Measurements from ENCODE around the gene KCNJ9. TPM values are rescaled to one million over a fixed set of nuclear protein-coding genes. Genes with fewer than 3 reads are reported as not detected.
A peak's percentile ranks its signal among the peaks of the same experiment; 100 is the strongest.

KCNJ9 gene
- total RNA-seq, 1 experiment from 2014 or later, result 0.05 TPM

DNA sequence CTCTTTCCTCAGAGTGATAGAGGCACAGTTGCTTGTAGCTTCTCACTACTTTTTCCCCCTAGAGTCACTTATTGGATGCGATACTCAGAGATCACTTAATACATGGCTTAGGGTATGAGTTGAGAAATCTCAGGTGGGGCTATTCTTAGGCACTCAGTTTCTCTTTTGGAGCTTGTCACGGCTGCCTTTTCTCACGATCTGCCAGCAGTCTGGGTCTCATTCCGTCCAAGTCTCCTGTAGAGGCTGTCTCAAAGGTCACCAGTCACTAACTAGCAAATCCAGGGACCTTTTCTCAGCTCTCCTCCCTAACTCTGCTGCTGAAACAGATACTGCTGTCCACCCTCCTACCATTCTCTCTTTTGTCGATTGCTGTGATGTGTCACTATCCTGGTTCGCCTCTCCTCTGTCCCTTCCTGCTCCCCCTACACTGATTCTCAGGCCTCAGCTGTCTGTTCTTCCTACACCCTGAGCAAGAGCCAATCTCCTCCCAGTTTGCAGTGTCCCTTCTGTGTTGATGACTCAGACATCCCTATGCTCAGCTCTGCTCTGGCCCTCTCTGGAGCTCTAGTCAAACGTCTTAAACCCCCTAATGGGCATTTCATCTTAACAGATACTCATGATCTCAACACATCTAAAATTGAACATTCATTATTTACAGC lies 46.7 kb downstream of the KCNJ9 start:
- ChIA-PET CTCF (interaction anchor here (1.0 to 1.4 kb wide), 2 partner anchors 19 to 27 kb away, joined by 3 to 4 read pairs; no protein-coding TSS in a partner anchor), POLR2A (interaction anchor here (1.2 kb wide), 1 partner anchor 20 kb away, joined by 3 read pairs; no protein-coding TSS in a partner anchor), RAD21 (ENCODE audit: low non-redundant PET in 1 of 2, low total read pairs in 2 of 2, uncharacterized antibody in 2 of 2, unreplicated experiment in 2 of 2) (no interaction called here)
- H3K4me3 ChIP-seq (replicated peaks in 1 of 2; ENCODE audit: low read depth in 1 of 2, low read length in 2 of 2), result no peak overlapping the region
- intact Hi-C loops (cut with micrococcal nuclease), result no loop called here
- H3K79me2 ChIP-seq (ENCODE audit: insufficient read depth, low read length), result no peaks in the 10 kb centered on the region
- H3K9me2 ChIP-seq (ENCODE audit: insufficient read depth), result 0 out of 2 replicates have a peak, but pooled peaks cover 2% of the 10 kb centered on the region
- H2AFZ ChIP-seq (ENCODE audit: low read depth, low read length, poor library complexity, severe bottlenecking), result no peak overlapping the region
- H3K27me3 ChIP-seq (ENCODE audit: insufficient read depth, low read length), result no peaks in the 10 kb centered on the region
- no peaks in the 10 kb centered on the region for H4K20me1 ChIP-seq (ENCODE audit: insufficient read depth)
- DNase-seq (ENCODE audit: low read depth, low spot score) (no peak), ATAC-seq (peak; percentile 32; the same call in 1 of the 2 replicates)
- H3K9ac ChIP-seq (ENCODE audit: low read length), result no peak overlapping the region
- peaks cover 15 to 31% of the 10 kb centered on the region in 2 experiments for H3K4me1 ChIP-seq (ENCODE audit: control insufficient read depth in 1 of 2, insufficient read depth in 2 of 2, low read length in 2 of 2)
- 0 out of 2 replicates have a peak overlapping the region, but pooled peaks have one; percentile 14 for H3K4me2 ChIP-seq (ENCODE audit: low read length)
- no peaks in the 10 kb centered on the region for H3K9me3 ChIP-seq (ENCODE audit: control insufficient read depth in 1 of 2, insufficient read depth in 1 of 2, low read depth in 1 of 2, low read length in 2 of 2)
- H3K36me3 ChIP-seq (ENCODE audit: control insufficient read depth in 1 of 2, insufficient read depth in 2 of 2, low read length in 2 of 2), result no peaks in the 10 kb centered on the region
- H3K27ac ChIP-seq (ENCODE audit: low read depth, low read length), result no peak overlapping the region
- TF ChIP-seq, protein P1, sequence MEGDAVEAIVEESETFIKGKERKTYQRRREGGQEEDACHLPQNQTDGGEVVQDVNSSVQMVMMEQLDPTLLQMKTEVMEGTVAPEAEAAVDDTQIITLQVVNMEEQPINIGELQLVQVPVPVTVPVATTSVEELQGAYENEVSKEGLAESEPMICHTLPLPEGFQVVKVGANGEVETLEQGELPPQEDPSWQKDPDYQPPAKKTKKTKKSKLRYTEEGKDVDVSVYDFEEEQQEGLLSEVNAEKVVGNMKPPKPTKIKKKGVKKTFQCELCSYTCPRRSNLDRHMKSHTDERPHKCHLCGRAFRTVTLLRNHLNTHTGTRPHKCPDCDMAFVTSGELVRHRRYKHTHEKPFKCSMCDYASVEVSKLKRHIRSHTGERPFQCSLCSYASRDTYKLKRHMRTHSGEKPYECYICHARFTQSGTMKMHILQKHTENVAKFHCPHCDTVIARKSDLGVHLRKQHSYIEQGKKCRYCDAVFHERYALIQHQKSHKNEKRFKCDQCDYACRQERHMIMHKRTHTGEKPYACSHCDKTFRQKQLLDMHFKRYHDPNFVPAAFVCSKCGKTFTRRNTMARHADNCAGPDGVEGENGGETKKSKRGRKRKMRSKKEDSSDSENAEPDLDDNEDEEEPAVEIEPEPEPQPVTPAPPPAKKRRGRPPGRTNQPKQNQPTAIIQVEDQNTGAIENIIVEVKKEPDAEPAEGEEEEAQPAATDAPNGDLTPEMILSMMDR (IDR thresholded peaks at IDR 0.05 in 2 of 3, conservative IDR thresholded peaks at IDR 0.05 in 1 of 3; ENCODE audit: borderline replicate concordance in 1 of 3, insufficient read depth in 1 of 3, low read depth in 2 of 3, low read length in 2 of 3), result no peak
- no peak for TF ChIP-seq JUND (IDR thresholded peaks at IDR 0.05)
- TF ChIP-seq CEBPB (IDR thresholded peaks at IDR 0.05; ENCODE audit: low read depth), result no peak
- no peak for TF ChIP-seq EZH2 (IDR thresholded peaks at IDR 0.05)
- no peak for TF ChIP-seq FOSL1 (IDR thresholded peaks at IDR 0.05; ENCODE audit: low read depth)
- no peak for TF ChIP-seq SP1 (IDR thresholded peaks at IDR 0.05; ENCODE audit: low read depth)
- no peak for TF ChIP-seq ZNF274 (IDR thresholded peaks at IDR 0.05; ENCODE audit: low read depth, low read length)
- TF ChIP-seq, protein P2, sequence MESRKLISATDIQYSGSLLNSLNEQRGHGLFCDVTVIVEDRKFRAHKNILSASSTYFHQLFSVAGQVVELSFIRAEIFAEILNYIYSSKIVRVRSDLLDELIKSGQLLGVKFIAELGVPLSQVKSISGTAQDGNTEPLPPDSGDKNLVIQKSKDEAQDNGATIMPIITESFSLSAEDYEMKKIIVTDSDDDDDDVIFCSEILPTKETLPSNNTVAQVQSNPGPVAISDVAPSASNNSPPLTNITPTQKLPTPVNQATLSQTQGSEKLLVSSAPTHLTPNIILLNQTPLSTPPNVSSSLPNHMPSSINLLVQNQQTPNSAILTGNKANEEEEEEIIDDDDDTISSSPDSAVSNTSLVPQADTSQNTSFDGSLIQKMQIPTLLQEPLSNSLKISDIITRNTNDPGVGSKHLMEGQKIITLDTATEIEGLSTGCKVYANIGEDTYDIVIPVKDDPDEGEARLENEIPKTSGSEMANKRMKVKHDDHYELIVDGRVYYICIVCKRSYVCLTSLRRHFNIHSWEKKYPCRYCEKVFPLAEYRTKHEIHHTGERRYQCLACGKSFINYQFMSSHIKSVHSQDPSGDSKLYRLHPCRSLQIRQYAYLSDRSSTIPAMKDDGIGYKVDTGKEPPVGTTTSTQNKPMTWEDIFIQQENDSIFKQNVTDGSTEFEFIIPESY (IDR thresholded peaks at IDR 0.05; ENCODE audit: extremely low read depth, insufficient replicate concordance, low read length), result no peak
- no peak for TF ChIP-seq SIN3A (IDR thresholded peaks at IDR 0.05; ENCODE audit: low read depth)
- TF ChIP-seq TCF7L2 (IDR thresholded peaks at IDR 0.05; ENCODE audit: borderline replicate concordance, extremely low read depth, insufficient read depth, insufficient read length), result no peak
- no peak for TF ChIP-seq CBX3 (IDR thresholded peaks at IDR 0.05; ENCODE audit: low read depth)
- TF ChIP-seq EZH2phosphoT487 (IDR thresholded peaks at IDR 0.05; ENCODE audit: borderline replicate concordance), result no peak
- BruUV-seq (replicated peaks), result no TSS peak
